Endometrium (tissue), 2 donors: Measurements from ENCODE around the gene MCF2L2.
"Not testable (repeated sequence)": the region's sequence is repeated elsewhere in the genome, so short reads cannot be mapped to it uniquely, and the experiment has no call there.

Source experiments
- FAIRE-seq: peaks from 2 replicates; lab custom pipeline; 2012; peaks lifted over from hg19 to GRCh38; lab: Jason Lieb, UNC
- donor health status: control.
- donor health status: control.

Gene MCF2L2, protein sequence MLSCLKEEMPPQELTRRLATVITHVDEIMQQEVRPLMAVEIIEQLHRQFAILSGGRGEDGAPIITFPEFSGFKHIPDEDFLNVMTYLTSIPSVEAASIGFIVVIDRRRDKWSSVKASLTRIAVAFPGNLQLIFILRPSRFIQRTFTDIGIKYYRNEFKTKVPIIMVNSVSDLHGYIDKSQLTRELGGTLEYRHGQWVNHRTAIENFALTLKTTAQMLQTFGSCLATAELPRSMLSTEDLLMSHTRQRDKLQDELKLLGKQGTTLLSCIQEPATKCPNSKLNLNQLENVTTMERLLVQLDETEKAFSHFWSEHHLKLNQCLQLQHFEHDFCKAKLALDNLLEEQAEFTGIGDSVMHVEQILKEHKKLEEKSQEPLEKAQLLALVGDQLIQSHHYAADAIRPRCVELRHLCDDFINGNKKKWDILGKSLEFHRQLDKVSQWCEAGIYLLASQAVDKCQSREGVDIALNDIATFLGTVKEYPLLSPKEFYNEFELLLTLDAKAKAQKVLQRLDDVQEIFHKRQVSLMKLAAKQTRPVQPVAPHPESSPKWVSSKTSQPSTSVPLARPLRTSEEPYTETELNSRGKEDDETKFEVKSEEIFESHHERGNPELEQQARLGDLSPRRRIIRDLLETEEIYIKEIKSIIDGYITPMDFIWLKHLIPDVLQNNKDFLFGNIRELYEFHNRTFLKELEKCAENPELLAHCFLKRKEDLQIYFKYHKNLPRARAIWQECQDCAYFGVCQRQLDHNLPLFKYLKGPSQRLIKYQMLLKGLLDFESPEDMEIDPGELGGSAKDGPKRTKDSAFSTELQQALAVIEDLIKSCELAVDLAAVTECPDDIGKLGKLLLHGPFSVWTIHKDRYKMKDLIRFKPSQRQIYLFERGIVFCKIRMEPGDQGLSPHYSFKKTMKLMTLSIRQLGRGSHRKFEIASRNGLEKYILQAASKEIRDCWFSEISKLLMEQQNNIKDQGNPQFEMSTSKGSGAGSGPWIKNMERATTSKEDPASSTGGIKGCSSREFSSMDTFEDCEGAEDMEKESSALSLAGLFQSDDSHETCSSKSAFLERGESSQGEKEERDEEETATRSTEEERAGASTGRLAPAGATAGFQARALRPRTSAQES

DNA sequence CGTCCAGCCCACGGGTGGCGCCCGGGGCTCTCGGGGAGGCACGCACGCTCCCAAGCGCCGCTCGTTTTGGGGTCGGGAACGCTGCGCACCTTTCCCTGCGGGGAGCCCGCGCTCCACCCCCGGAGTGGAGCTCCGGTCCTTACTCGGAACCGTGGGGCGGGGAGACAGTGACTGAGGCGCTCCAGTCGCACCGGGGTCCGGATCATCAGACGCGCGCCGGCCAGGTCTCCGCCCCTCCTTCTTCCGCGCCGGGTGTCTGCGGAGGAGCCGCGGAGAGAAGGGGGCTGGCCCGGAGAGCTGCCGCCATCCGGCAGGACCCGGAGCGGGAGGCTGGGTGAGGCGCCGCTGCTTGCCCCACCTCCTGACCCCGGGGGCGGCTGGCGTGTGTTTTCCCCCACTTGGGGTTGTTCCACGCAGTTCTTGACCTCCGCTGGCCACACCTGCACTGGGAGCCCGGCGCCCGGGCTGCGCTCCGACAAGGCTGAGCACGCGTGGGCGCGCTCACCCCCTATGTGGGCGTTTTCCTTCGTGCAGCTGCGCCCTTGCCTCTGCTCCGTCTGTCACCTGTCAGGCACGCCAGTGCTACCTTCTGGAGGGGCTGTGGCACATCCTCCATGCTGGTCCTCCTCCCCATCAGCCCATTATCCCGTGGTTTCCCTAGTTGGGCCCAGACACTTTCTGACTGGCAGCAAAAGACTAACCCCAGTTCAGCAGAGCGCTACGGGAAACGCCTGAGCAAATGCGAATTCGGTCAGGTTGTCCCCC is at the start of gene MCF2L2:
TSS of gene MCF2L2 (minus strand) at position 173 of the 765 bp plus-strand sequence. CDS start 642 bp downstream, outside the sequence.
- no peak for FAIRE-seq

DNA sequence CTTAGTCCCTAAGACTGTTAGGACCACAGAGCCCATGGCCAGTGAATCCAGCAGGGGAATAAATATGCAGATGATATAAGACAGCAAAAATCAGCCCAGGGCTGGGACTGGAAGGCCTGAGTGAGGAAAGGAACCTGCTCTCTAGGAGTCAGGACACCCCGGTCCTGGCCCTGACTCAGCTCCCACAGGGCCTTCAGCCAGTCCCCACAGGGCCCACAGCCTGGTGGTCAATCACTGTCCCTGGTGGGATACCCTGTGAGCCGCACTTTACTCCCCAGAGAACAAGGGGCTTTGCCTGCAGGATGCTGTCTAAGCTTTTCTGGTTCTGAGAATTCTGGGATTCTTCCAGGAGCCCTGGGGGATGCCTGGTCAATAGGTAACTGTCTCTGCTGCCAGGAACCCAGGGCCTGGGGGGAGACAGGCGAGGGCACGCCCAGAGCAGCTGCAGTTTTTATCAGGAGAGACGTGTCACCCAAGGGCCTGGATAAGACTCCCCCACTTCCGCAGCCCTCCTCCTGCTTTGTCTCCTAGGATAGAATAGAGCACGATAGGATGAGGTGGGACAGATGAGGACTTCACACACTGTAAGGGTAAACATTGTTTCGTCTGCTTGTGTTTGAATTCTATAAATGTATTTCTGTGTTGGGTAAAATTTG is 49.5 kb upstream of the MCF2L2 start:
- no peak for FAIRE-seq

DNA sequence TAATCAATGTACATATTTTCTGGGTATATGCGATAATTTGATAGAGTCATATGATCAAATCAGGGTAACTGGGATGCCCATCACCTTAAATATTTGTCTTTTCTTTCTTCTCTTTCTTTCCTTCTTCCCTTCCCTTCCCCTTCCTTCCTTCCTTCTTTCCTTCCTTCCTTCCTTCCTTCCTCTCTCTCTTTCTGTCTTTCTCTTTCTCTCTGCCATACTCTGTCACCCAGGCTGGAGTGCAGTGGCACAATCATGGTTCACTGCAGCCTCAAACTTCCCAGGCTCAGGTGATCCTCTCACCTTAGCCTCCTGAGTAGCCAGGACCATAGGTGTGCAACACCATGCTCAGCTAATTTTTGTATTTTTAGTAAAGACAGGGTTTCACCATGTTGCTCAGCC is 47.3 kb upstream of the MCF2L2 start:
- FAIRE-seq: not testable (repeated sequence)

DNA sequence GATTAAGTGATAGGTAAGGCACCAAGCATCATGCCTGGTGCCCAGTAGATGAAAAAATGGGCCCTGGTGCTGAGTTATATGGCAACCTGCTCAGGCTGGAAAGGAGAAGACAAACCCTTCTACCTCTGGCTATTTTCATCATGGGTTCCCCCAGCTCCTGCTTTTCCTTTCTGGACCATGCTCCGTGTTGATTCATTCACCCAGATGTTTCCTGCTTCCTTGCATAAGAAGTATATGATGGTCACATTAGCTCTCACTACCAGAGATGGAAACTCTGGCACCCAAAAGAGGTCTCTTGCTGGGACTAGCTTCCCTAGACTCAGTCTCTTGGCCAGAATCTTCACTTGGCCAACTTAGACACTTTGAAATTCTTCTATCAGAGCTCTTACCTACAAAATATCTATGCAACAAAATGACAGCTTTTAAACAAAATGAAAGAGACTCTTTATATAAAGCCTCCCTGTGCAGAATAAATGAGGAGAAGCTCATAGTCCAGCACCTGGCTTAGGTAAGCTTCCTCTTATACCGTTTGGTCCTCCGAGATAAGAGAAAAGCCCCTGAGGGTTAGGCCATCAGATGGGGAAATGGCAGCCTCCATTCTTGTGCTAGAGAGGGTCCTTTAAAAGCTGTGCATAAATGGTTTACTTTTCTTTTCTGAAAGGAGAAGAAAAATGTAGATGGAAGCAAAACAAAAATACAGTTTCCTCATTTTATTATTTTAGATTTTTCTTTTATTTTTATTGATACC is 46.8 kb upstream of the MCF2L2 start:
- FAIRE-seq: no peak

DNA sequence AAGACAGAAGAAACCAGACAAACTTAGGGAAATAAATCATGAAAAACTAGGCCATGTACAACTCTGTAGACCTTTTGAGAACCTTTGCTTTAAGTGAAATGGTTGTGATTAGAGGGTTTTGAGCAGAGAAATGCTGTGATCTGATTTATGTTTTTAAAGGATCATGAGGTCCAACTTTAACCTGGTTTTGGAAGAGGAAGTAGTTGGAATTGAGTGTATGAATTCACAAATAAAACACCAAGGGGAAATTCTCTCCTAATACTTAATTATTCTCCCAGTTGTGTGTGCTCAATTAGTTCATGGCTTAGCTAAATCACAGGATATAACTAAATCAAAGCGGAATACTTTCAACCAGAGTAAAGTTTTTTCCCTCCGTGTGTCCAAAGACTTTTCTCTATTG is 45.5 kb upstream of the MCF2L2 start:
- FAIRE-seq: no peak

DNA sequence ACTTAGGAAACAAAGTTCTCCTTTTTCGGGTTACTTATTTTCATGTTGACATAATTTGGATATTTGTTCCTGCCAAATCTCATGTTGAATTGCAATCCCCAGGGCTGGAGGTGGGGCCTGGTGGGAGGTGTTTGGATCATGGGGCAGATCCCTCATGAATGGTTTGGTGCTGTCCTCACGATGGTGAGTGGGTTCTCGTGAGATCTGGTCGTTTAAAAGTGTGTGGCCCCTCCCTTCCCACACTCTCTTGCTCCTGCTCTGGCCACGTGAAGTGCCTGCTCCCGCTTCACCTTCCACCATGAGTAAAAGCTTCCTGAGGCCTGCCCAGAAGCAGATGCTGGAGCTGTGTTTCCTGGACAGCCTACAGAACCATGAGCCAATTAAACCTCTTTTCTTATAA is 43.7 kb upstream of the MCF2L2 start:
- no peak for FAIRE-seq

DNA sequence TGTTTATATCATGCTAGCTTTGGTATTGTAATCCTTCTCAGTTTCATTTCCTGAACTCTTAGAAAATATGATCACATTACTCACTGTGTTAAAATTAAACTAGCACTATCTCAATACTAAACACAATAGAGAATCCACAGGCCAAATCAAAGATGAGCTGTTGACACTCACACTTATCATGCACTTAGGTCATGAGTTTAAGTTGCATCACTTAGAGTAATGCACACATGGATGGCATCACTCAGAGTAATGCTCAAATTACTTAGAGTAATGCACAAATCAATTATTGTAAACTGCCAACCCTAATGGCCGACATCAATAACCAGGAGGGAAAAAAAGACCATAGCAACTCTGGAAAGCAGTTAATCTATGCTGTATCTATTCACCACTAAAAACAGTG is 40.0 kb upstream of the MCF2L2 start:
- FAIRE-seq: no peak

DNA sequence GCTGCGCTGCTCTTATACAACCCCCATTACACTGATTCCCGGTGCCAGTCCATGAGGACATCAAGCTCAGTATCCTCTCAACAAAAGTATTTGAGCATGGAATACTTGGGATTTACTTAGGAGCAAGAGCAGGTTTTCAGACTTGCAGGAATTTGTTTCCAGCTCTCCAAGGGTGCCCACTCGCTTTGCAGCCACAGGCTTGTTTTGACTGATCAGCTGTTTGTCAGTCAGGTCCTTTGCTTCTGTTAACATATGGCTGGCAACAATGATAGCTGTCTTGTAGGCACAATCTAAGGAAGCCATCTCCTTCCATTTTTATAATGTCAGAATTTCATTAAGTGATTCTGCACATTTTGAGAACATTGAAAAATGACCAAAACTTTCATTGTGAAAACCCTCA is 38.2 kb upstream of the MCF2L2 start:
- no peak for FAIRE-seq

DNA sequence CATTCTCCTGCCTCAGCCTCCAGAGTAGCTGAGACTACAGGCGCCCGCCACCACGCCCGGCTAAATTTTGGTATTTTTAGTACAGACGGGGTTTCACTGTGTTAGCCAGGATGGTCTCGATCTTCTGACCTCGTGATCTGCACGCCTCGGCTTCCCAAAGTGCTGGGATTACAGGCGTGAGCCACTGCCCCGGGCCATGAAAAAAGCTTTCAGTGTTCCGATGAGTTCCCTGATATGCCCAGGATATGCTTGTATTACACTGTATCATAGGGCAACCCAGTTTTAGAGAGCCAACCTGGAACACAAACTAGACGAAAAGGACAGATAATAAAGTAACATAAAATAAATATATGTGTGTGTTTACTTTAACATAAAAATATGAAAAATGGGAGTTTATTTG is 37.3 kb upstream of the MCF2L2 start:
- FAIRE-seq: not testable (repeated sequence)

DNA sequence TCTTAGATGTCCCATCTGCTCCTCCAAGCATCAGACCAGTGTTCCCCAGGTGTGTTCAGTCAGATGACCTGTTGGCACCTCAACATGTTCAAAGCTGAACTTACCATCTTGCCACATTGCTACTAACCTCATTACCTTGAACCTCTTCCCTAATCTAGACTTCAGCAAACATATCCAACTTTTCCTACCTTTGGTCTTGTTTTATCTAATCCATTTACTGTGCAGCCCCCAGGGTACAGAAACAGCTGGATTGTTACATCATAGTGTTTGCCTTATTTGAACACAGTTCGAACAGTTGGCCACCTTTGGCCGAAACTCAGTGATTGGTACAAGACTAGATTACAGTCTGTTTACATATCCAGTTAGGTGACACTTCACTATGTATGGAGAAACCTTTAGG is 36.1 kb upstream of the MCF2L2 start:
- FAIRE-seq: no peak

DNA sequence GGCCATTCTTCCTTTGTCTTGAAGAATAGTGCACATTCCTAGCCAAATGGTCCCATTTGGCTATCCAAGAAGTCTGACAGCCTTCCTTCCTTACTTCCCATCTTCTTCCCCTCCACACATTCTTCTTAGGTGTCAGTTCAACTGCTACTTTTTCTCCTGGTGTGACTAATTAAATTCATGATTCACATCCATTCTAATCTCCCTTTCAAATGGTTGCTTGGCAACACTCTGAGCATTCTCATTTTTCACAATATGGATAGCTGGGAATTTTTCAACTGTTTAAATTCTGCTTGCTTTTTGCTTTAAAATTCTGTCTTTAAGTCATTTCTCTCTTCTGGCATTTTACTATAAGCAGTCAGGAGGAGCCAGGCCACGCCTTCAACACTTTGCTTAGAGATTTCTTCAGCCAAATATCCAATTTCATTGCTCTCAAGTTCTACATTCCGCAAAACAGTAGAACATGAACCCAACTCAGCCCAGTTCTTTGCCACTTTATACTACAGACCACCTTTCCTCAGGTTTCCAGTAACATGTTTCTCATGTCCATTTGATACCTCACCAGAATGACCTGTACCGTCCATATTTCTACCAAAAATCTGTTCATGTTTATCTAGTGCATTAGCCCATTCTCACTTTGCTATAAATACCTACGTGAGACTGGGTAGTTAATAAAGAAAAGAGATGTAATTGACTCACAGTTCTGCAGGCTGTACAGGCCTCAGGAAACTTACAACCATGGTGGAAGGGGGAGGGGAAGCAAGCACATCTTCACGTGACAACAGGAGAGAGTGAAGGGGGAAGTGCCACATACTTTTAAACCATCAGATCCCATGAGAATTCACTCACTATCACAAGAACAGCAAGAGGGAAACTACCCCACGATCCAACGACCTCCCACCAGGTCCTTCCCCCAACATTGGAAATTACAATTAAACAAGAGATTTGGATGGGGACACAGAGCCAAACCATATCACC is 31.9 kb upstream of the MCF2L2 start:
- no peak for FAIRE-seq

DNA sequence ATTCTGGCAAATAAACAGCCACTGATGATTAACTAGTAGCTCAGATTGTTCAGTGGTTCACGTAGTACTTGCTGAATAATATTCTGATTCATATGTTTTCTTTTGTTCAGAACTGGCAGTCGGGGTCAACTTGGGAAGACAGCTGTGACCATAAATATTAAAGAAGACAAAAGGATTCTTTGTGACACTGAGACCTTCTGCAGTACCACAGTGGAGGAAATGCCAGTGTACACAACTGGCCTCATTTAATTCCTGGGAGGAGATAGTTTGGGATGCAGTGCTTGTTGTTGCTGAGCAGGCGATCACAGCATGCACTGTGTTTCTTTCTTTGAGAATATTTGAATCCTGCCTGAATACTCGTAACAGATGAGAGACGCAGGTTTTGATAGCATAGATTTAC is 26.7 kb upstream of the MCF2L2 start:
- no peak for FAIRE-seq

DNA sequence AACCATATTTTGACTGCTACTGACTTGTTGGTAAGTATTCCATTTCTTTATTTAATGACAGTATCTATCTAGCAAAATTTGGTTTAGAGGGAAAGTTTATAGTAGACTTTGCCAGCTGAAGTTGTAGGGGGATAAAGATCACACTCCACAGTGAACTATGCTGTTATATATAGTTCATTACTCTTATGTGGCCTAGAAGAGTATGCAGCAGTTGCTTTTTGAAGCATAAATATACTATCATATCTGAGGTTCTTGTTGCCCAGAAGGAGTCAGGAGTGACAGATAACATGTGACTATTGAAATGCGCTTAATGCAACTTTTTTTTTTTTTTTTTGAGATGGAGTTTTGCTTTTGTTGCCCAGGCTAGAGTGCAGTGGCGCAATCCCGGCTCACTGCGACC is 25.6 kb upstream of the MCF2L2 start:
- no peak for FAIRE-seq

DNA sequence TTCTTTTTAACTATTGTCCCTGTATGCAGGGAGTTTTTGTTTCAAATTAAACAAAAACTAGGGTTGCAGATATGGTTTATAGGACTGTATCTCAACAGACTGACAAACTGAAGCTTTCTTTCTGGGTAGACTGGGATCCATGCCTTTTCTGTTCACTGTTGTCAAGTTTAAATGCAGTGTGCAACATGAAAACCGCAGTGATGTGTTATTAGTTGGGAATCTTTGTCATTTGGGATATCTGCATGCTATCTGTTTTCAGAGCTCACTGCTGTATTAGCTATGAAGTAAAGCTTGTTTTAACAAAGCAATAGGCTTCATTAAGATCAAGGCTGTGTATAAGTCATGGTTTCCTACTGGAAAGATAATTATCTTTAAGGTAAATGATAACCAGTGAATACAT is 21.4 kb upstream of the MCF2L2 start:
- no peak for FAIRE-seq

DNA sequence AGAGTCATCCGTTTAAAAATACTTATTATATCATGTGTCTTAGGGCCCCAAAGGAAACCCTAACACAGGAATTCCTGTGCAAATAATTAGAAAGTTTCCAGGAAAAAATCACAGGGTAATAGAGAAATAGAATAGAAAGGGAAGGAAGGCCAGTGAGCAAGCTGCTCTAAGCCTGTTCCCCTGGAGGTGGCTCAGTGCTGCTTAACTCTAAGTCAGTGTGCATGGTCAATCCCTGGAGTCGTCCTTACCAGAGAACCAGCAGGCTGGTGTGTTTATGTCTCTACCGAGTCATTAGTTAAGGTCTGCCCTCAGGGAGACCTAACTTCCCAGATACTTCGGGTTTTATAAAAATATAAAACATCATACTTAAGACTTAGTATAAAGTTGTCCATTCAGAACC is 21.0 kb upstream of the MCF2L2 start:
- no peak for FAIRE-seq

DNA sequence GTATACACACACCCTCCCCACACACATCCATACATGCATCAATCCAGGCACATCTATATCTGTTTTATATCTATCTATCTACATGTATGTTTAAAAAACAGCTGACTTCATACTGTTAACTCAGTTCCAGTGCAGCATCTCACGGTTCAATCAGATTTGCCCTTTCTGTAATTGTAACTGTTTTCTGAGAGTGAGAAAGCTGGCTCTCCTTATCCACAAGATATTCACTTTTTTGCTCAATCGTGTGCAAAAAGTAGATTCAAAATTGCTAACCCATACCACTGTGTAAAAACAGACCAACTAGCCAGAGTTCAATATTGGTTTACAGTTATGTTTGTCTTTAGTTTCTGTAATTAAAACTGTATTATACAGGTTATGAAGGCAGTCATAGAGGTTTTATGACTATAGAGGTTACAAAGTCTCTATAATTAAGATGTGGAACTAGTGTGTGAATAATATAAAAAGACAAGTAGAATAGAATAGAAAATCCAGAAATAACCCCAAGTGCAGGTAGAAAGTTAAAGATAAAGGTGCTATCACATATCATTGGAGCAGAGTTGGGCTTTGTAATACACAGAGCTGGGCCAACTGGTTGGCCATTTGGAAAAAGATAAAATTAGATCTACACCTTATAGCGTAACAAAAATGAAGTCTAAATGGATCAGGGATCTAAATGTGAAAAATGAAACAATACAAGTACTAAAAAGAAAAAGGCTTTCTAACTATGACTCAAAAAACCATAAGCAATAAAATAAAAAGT is 20.1 kb upstream of the MCF2L2 start:
- FAIRE-seq: no peak

DNA sequence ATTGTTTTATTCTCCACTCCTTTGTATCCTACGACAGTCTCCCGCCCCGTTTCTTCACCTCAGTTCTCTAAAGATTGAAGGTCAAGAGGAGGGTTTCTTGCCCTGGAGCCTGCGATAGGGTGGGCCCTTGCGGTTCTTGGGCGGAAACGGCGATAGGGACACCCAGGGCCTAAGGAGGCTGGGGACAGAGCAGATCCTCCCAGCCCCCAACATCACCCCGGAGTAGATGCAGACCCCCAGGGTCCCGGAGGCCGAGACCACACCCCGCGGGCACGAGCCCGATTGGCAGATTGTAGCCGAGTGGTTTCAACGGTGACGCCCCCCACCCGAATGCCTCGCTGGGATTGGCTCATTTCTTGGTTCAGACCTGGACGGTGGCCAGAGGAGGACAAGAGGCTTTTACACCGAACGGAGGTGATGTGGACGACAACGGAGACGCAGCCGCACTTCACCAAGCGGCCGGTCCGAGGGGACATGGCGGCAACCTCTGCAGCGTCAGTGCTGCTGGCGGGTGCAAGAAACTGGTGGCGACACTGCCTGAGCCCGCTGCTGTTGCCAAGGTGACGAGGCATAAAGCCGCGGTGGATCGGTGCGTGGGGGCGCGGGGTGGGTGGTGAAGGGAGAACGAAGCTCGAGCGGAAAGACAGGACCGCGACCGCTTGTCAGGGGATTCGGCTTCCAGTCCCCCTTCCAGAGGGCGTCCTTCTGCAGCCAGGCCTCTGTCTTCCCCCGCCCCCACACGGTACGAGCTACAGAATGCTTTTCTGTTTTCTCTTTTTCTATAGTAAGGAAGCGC is 19.0 kb upstream of the MCF2L2 start:
- FAIRE-seq: peak; percentile 31

DNA sequence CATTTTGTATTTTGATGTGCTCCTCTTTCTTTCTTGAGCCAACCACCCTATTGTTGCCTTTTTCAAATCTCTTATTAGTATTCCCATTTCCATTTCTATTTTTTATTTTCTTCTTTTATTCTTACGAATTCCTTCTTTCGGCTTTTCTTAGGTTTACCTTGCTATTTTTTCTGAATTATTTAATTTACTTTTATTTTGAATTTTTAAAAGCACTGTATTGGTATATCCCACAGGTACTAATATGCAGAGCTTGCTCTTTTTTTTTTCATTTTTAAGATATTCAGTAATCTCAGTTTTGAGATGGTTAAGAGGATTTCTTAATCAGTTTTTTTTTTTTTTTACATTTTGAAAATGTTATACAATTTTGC is 18.4 kb upstream of the MCF2L2 start:
- FAIRE-seq: peak; percentile 12
